ENCODE results near the gene SAFB2. TPM values are rescaled to one million over a fixed set of nuclear protein-coding genes. Genes with fewer than 3 reads are reported as not detected.

The SAFB2 gene
- total RNA-seq, 1 donor from 2014 or later, result 32.9 TPM

Small RNA genes within 50 kb of the gene (small RNA-seq; reads per million reads assigned to genes)
- not detected for gene SNRPEP4 (ENCODE audit: low replicate concordance)

Other genes with a start within 250 kb of the SAFB2 start
- gene ZNRF4, start 167.4 kb downstream of the SAFB2 start, total RNA-seq, result not detected
- gene TINCR, start 54.8 kb downstream of the SAFB2 start, total RNA-seq, result 0.49 TPM
- gene SAFB, start 307 bp upstream of the SAFB2 start, total RNA-seq, result 79.7 TPM
- 14.8 TPM for gene MICOS13, start 57.7 kb upstream of the SAFB2 start, total RNA-seq
- 23.4 TPM for gene HSD11B1L, start 58.3 kb upstream of the SAFB2 start, total RNA-seq
- 201 TPM for gene RPL36, start 67.5 kb upstream of the SAFB2 start, total RNA-seq
- 37.4 TPM for gene LONP1, start 97.4 kb upstream of the SAFB2 start, total RNA-seq
- 0.25 TPM for gene CATSPERD, start 97.9 kb upstream of the SAFB2 start, total RNA-seq
- gene PRR22, start 162.0 kb upstream of the SAFB2 start, total RNA-seq, result 0.25 TPM
- 12.0 TPM for gene DUS3L, start 168.4 kb upstream of the SAFB2 start, total RNA-seq
- gene NRTN, start 182.3 kb upstream of the SAFB2 start, total RNA-seq, result 0.25 TPM
- not detected for gene FUT6, start 216.9 kb upstream of the SAFB2 start, total RNA-seq
- 0.25 TPM for gene FUT3, start 228.7 kb upstream of the SAFB2 start, total RNA-seq
- not detected for gene FUT5, start 247.8 kb upstream of the SAFB2 start, total RNA-seq